ENCODE data around the gene NF2.
"Not testable (repeated sequence)": the region's sequence is repeated elsewhere in the genome, so short reads cannot be mapped to it uniquely, and the experiment has no call there.

The NF2 gene

DNA sequence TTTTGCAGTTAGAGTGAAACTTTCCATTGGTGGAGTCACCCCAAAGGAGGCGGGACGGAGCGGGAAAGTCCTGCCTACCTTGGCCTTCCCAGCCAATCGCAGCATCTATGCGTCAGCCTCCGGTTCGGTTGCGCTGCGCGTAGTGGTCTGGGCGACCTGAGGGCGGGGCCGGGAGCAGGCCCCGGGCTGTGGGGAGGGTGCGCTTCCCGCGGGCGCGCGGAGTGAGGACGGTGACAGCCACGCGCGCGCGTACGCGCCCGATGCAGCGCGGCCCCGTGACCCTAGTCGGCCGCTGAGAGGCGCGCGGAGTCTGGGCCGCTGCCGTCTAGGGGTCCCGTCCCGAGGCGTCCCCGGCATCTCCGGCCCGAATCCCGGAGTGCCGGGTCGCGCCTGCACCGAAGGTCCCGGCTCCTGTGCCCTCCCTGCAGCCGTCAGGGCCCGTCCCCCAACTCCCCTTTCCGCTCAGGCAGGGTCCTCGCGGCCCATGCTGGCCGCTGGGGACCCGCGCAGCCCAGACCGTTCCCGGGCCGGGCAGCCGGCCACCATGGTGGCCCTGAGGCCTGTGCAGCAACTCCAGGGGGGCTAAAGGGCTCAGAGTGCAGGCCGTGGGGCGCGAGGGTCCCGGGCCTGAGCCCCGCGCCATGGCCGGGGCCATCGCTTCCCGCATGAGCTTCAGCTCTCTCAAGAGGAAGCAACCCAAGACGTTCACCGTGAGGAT is at the start of gene NF2:
NF2 (plus strand) TSS at position 276 of the 718 bp plus-strand sequence; CDS start at position 642, 366 bp downstream.
- DNase-seq: peak; percentile 98 to 99

DNA sequence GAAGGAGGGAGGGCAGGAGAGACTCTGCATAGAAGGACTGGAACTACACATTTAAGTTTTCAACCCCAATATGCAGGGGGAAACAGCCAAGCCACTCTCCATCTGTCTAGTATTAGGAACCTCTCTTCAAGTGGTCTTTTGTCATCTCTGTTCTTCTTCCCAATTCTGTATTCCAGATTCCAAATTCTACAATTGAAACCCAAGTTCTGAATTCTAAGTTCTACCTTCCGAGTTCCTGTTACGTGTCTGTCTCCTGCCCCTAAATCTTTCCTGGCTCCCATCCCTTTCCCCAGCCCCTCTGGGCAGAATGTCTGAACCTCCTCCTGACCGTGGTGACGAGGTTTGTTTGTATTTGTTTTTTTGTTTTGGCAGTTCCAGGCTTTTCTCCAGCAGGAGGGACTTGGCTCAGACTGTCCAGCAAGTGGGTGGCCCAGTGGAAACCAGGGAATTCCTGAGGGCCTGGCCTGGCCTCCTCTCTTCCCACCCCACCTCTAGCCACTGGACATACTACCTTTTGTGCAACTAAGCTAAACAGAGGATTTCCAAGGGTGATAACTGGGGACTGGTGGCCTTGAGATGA is 48.3 kb upstream of the NF2 start:
- no peak for DNase-seq

DNA sequence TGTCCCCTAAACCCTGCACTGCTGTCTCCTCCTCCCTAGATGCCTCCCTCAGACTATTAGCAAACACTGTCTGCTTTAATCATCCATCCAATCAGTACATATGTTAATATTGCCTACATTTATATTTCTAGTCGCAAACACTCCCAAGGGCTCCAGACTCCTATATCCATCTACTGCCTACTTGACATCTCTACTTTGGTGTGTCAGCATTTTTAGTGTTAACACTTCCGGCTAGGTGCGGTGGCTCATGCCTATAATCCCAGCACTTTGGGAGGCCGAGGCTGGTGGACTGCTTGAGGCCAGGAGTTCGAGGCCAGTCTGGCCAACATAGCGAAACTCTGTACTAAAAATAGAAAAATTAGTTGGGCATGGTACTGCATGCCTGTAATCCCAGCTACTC is 44.4 kb upstream of the NF2 start:
- no peak for DNase-seq

DNA sequence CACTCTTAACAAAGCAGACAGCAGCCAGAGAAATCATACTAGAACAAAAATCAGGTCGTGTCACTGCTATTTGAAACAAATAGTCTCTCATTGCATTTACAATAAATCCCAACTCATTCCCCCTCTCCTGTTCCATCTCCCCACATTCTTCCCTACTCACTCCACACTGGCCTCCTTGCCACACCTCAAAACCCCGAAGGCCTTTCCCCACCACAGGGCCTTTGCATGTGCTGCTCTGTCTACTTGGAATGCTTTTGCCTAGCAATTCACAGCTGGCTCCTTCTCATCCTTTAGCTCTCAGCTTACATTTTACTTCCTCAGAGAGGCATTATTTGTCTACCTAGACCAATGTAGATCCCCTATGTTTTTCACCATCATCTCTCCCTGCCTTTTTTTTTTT is 43.6 kb upstream of the NF2 start:
- DNase-seq: no peak

DNA sequence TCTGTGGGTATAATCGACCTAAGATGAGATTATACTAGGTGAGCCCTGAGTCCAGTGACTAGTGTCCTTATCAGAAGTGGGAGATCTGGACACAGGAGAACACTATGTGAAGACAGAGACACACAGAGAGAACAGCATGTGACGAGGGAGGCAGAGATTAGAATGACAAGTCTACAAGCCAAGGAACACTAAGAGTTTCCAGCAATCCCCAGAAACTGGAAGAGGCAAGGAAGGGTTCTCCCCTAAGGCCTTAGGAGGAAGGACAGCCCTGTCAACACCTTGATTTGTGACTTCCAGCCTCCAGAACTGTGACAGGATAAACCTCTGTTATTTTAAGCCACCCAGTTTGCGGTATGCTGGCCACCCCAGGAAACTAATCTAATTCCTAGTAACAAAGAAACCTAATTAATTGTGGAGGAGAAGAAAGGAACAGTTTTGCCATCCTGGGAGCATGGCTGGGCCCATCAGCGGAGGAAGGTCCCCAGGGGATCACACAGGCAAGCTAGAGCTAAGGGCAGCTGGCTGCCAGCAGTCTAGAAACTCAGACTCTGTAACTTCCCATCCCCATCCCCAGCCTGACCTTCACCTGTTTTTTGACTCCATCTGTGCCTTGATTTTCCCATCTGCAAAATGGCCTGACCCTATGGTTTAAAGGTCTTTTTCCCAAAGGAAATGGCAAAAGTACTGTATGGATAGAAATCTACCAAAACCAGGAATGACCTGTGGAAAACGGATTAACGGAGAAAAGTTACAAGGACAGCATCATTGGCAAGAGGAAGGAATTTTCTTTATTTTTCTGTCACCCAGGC is 39.6 kb upstream of the NF2 start:
- no peak for DNase-seq

DNA sequence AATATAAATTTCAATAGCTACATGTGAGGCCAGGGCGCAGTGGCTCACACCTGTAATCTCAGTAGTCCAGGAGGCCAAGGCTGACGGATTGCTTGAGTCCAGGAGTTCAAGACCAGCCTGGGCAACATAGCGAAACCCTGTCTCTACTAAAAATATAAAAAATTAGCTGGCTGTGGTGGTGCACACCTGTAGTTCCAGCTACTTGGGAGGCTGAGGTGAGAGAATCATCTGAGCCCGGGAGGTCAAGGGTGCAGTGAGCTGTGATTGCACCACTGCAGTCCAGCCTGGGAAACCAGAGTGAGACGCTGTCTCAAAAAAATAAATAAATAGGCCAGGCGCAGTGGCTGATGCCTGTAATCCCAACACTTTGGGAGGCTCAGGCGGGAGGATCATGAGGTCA is 36.9 kb upstream of the NF2 start:
- DNase-seq: not testable (repeated sequence)

DNA sequence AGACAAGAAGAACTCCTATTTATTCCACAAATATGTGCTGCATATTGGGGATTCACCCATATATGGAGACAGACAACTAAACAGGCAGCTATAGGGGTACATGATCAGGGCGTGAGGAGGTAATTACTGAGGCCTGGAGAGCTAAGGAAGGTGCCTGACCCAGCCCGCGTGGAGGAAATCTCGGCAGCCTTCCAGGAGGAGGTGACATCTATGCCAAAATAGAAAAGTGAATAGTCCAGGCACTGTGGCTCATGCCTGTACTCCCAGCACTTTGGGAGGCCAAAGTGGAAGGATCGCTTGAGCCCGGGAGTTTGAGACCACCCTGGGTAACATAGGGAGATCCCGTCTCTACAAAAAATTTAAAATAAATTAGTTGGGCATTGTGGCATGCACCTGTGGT is 36.1 kb upstream of the NF2 start:
- DNase-seq: no peak

DNA sequence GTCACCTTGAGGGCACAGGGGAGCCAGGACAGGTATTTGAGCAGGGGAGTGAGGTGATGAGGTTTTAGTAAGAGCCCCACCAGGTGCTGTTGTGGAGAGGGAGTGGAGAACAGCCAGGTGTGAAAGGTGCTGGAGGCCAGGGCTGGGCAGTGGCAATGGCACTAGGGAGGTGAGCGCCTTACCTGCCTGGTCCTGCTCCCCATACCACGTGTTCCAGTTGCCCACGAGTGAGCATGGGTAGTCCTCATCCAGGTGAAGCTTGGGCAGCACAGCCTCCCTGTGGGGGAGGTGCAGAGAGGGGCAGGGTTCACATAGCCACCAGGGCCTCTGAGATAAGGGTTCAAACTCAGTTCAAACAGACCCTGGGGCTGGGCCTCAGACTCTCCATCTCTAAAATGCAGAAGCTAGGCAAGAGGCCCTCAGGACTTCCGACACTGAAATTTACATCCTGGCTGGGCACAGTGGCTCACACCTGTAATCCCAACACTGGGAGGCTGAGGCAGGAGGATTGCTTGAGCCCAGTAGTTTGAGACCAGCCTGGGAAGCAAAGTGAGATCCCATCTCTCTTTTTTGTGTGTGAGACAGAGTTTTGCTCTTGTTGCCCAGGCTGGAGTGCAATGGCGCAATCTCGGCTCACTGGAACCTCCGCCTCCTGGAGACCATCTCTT is 34.3 kb upstream of the NF2 start:
- no peak for DNase-seq

DNA sequence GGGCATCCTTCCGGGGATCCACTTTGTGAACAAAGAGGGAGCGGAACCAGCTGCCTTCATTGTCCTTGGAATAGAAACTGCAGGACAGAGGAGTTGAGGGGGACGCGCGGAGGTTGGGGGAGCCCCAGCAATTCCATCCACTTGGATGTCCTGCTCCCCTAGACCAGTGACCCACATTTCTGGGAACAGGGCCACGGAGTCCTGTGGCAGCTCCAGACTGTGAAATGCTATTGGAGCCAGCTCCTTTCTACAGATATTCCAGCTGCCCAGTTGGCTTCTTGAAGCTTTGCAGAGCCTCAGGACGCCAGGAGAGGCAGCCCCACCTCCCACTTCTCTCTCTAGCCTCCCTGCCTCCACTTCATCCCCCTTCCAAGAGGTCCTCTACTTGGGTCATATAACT is 33.0 kb upstream of the NF2 start:
- DNase-seq: no peak

DNA sequence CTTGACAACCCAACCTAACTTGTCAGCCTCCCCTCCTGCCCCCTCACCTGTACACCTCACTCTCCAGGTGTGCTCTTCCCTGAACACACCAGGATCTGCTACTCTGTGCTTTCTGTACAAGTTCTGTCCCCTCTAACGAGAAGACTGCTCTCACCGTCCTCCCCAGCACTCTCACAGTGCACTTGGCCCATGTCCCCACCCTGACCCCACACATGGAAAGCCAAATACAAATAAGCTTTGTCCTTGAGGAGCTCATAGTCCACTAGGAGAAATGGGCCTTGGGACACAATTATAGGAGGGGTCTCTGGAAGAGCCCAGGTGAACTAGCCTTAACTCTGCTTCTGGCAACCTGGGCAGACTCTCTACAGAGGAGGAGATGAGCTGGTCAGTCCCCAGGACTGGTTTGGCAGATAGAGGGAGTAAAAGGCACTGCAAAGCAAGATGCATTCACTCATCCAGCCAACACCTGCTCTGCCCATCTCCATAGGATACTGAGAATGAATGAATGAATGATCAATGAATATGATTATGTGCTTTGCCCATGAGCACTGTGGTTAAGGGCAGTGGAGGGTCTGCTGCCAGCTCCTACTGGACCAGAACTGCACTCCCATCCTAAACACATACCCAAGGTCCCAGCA is 32.4 kb upstream of the NF2 start:
- no peak for DNase-seq

DNA sequence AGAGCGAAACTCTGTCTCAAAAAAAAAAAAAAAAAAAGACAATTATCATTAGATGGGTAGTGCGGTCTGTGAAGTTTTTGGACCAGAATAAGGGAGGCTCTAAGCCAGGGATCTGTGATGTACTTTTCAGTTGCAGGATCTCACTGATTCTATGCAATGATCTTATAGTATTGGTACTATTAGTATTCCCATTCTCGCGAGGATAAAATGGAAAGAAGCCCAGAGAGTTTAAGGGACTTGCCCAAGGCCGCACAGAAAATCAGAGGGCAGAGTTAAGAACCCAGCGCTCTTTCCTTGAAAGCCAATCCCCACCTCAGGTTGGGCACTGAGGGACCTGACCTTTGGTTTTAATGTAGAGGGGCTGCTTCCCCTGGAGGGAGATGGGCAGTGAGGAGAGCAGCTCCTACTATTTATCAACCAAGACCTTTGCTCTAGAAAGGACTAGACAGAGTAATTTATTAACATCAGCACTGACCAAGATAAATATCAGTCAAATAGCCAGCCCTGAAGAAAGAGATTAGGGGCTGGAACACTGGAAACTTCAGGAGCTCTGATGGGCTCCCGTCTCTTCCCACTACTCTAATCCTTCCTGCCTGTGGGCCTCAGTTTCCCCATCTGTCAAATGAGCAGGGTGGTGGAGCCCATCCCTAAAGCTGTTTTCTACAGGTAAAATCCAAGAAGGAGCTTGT is 28.5 kb upstream of the NF2 start:
- no peak for DNase-seq

DNA sequence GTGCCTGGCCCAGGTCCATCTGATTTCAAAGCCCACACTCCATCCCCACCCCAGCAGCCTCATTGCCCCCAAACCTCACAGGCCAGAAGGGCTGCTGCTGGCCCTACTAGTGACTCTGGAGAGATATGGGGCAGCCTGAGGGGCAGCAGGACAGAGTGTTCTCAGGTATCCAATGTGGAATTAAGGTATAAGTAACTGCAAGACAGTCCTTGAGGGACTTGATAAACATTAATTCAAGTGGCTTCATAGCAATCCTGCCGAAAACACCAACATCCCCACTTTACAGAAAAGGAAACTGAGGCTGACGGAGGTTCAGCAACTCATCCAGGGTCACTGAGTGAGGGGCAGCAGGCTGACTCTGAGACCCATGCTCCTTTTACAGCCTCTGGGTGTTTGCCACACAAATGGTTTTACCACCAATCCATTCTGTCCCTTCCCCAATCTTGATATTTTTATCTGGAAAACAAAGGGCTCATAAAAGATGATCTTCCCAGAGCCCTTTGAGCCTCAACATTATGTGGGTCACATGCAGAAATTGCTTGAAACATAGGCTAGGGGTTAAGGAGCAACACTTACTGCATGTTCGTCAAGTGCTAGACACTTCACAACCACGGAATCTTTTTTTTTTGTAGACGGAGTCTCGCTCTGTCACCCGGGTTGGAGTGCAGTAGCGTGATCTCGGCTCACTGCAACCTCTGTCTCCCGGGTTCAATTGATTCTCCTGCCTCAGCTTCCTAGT is 24.8 kb upstream of the NF2 start:
- DNase-seq: no peak

DNA sequence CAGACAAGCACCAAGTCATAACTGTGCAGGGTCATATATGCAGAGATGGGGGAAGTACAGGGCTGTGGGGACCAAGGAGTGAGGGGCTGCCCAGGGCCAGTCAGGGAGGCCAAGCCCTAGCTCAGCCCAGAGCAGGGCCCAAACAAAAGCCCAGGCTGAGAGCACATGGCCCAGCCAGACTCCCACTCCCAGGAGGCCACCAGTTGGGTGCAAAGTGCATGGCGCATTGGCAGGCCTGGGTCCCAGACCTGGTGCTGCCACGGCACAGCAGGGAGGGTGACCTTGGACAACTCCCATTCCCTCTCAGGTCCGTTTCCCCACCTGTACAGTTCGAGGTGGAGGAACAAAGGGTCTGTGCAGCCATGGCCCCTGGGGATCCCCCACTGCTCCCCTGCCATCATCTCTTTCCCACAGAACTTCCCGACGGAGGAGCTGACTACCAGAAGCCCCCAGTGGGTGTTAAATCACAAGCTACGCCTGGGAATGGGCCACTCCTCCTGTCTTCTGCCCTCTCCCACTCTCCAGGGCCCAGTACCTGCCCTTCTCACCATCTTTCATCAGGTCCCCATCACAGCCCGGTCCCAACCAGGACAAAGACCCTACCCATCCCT is 23.1 kb upstream of the NF2 start:
- DNase-seq: no peak

DNA sequence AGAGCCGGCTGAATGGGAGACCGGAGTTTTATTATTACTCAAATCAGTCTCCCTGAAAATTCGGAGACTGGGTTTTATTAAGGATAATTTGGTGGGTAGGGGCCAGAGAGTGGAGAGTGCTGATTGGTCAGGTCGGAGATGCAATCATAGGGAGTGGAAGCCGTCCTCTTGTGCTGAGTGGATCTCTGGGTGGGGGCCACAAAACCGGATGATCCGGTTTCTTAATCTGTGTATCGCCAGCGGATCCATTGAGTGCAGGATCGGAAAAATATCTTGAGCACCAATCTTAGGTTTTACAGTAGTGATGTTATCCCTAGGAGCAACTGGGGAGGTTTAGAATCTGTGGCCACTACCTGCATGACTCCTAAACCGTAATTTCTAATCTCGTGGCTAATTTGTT is 21.6 kb upstream of the NF2 start:
- DNase-seq: no peak

DNA sequence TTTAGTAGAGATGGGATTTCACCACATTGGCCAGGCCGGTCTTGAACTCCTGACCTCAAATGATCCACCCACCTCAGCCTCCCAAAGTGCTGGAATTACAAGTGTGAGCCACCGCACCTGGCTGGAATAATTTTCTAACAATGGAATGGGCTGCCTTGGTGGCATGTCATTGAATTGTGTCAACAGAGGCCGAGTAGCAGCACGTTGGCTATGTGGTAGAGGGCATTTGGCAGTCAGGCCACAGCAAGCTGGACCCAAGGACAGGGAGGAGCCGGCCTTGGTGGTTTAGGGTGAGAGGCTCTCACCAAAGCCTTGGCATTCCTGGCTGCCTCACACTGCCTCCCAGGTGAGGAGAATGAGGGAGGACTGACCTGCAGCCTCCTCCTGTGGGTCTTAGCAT is 18.5 kb upstream of the NF2 start:
- DNase-seq: no peak

DNA sequence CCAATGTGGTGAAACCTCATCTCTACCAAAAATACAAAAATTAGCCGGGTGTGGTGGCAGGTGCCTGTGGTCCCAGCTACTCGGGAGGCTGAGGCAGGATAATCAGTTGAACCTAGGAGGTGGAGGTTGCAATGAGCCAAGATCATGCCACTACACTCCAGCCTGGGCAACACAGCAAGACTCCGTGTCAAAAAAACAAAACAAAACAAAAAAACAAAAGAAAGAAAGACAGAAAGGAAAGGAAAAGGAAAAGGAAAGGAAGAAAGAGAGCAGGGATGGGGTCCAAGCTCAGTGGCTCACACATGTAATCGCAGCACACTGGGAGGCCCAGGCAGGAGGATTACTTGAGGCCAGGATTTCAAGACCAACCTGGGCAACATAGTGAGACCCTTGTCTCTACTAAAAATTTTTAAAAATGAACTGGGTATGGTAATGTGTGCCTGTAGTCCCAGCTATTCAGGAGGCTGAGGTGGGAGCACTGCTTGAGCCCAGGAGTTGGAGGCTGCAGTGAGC is 17.2 kb upstream of the NF2 start:
- DNase-seq: not testable (repeated sequence)

DNA sequence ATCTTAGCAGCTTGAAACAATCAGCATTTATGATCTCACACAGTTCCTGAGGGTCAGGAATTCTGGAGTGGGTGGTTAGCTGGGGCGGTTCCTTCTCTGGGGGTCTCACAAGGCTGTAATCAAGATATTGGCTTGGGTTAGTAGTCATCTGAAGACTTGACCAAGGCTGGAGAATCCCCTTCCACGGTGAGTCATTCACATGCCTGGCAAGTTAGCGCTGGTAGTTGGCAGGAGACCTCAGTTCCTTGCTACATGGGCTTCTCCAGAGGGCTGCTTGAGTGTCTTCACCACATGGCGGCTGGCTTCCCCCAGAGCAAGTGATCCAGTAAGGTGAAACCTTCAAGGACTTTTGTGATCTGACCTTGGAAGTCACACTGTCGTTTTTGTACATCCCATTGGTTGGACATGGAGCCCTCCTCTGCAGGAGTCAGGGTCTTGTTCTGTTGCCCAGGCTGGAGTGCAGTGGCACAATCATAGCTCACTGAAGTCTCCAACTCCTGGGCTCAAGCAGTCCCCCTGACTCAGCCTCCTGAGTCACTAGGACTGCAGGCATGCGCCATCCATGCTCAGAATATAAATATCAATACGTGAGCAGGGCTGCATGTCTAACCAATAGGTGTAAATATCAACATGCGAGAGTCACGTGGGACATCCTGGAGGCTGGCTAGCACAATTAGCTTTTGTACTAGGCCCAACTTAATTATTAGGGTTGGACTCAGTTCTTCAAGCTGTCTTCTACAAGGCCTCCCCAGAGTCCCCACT is 15.3 kb upstream of the NF2 start:
- DNase-seq: no peak

DNA sequence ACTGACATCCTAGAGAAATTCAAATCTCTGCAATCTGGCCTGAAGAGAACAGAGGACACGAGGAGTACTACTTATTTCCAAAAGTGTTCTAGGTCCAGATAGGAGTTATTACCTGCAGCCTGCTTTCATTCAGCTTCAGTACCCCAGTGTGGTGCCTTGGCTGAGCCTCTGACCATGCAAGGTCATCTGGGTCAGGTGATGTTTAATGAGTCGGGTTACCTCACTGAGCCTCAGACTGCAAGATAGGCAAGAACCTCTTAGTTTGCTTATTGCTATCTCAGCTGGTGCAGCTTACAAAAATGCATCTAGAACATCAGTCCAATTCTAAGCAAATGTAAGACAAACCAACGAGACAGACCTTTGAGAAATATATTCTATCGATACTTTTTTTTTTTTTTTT is 9.5 kb upstream of the NF2 start:
- DNase-seq: no peak

DNA sequence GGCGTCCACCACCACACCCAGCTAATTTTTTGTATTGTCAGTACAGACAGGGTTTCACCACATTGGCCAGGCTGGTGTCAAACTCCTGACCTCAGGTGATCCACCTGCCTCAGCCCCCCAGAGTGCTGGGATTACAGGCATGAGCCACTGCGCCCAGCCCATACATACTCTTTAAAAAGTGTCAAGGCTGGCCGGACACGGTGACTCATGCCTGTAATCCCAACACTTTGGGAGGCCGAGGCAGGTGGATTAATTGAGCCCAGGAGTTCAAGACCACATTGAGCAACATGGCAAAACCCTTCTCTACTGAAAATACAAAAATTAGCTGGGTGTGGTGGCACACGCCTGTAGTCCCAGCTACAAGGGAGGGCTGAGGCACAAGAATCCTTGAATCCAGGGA is 9.0 kb upstream of the NF2 start:
- not testable (repeated sequence) for DNase-seq

DNA sequence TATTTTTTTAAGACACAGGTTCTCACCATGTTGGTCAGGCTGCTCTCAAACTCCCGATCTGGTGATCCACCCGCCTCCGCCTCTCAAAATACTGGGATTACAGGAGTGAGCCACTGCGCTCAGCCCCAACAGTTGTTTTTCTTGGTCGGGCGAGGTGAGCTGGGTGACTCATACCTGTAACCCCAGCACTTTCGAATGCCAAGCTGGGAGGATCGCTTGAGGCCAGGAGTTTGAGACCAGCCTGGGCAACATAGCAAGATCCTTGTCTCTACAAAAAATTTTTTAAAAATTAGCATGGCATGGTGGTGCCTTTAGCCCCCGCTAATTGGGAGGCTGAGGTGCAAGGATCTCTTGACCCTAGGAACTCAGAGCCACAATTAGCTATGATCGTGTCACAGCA is 7.0 kb upstream of the NF2 start:
- no peak for DNase-seq
